ENCODE results near the gene MAP1LC3A.

MAP1LC3A gene

DNA sequence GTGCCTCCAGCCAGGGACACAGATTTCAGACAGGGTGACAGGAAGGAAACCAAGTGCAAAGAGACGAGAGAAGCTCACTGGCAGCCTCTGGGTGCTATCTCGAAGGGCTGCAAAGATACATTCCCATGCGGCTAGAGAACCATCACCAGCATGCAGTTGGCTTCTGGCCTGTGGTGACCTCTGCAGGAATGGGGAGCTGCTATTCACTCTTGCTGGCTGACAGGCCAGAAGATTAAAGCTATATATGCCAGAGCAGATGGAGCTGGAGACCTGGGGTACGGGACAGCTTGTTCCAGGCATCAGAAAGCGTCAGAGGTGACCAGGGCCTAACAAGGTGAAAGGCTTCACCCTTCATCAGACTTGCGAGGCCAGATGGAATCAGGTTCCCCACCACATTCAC lies 20.0 kb downstream of the MAP1LC3A start:
- no peak for DNase-seq

DNA sequence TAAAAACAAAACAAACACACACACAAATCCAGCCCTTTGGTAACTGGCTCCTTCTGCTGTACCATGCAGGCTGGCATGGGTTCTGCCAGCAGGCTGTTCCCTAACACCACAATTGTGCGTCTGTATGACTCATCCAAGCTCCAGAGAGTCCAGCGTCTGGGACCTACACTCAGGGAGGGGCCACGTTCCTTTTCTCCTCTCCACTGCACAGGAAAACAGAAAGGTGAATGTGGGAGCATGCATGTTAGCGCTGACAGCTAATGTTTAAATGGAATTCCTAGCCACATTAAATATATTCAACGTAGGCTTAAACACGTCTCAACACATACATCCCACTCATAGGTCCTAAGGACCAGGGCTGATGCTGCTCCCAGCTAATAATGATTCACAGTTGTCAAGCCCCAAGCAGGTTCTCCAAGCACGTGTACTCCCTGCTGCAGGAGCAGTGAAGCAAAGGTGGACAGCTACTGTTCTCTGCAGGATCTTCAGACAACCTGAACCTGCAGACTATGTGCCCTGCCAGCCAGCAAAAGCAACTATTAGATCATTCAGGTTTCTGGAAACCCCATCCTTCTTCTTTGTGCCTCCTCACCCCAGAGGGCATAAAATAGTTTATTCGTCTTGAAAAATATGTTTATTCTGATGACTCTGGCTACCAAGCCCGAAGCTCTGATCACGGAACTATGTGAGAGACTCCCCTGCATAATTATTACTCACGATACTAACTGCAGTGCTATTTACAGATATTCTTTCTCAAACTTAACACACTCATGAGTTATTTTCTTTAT lies 20.9 kb downstream of the MAP1LC3A start:
- peak; percentile 77 for DNase-seq

DNA sequence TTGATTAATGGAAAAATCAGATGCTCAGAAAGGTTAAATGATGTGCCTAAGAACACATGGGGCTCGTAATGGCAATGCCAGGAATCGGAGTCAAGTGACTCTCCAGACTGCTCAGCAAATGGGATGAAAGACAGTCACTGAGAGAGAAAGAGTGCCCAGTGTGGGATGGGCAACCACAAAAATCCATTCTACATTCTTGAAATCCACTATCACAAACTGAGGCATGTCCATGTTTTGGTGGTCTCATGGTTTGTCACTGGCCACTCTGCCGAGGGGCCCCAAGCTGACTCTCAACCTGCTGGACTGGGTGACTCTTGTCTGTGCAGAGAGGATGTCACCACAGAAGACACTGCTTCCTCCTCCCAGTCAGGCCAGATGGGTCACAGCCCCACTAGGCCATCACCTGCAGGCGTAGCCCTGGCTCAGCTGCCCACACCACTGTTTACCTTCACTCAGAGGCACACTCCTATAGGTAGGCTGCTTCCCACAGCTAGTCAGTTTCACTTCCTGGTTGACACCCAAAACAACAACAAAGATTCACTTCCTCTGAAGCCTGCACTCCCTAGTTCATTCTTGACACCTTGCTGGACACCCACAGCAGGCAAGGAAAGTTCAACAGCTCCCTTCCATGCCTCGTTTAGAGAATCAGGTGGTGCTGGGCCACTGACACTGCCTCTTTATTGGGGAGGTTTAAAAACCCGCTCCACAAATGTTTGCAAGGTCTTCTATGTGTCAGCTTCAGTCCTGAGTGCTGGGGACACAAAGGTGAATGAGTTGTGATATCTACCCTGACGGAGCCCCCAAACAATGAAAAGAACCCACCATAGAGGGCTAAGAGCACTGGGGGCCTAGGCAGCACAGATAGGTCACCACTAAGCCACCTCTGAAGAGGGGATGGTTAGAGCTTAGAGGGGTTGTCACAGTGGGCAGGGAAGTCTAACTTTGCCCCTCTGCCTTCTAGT lies 21.7 kb downstream of the MAP1LC3A start:
- DNase-seq, result no peak

DNA sequence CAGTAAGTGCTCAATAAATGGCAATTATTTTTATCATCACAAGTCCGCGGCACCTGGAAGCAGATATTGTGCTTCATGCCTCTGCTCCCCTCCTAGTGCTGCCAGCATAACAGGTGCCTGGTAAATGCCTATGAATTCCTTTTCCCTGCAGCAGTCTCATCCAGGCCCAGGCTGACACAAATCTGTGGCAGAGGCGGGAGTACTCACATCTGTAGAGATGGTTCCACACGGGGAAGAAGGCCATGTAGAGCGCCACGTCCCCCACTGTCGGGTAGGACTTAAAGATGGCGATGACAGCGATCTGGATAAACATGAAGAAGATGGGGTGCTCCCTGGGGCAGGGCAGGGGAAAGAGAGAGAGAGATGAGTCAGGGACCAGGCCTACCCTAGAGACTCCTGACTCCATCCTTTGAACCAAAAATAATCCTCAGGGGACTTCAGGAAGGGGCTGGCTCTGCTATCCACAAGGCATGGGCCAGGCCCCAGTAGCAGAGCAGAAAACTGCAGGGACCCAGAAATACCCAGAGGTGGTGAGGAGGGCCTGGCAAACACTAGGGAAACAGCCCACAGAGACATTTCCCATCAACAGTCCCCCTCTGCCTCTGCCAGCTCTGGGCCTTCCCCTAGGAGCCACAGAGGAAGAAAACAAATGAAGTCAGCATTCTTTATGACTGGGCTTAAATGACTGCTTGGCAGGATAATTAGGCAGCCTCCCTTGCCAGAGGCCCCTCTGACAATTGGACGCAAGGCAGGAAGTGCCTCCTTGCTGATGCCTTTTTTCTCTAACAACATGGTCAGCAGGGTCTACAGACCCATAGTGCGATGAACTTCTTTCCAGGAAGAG lies 23.0 kb downstream of the MAP1LC3A start:
- no peak for DNase-seq

DNA sequence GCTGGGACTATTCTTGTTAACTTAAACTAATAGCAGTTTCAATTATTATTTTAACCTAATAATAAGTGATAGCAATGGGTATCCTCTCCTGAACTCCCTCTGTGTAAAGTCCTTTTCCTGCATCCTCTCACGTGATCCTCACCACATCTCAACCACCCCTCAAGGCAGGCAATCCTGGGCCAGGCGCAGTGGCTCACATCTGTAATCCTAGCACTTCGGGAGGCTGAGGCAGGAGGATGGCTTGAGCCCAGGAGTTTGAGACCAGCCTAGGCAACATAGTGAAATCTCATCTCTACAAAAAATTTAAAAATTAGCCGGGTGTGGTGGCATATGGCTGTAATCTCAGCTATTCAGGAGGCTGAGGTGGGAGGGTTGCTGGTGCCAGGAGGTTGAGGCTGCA lies 23.7 kb downstream of the MAP1LC3A start:
- DNase-seq, result no peak

DNA sequence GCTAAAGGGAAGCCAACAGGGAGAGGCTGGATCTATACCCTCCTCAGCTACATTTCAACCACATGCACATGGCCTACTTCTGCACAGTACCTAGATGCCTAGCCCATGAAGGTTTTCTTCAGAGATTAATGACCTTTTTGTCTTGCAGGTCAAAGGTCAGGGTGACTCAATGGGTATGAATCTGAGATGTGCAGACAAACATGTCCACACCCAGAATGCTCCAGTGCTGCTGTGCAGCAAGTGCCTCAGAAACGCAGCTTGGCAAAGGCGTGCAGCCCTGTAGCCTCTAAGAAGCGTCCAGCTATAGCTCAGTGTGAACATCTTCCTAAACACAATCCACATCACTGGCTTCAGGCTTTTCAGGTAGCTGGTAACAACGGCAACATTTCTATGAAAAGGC lies 24.4 kb downstream of the MAP1LC3A start:
- no peak for DNase-seq

DNA sequence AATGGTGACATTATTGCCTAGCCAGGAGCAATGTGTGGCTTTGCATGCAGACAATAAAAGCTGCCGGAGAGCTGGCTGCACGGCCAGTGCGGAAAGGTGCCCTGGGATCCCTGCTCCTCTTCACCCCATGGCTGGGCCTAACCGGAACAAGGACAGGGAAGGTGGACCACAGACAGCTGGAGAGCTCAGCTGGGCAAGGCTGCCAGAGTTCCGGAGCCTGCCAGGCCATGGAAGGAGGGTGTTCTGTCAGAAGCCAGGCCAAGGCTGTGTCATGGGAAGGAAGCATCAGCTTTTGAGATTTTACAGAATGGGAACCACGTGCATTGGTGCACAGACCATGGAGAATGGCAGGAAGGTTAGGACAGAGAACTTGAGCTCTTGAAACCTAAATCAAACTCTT lies 25.0 kb downstream of the MAP1LC3A start:
- no peak for DNase-seq

DNA sequence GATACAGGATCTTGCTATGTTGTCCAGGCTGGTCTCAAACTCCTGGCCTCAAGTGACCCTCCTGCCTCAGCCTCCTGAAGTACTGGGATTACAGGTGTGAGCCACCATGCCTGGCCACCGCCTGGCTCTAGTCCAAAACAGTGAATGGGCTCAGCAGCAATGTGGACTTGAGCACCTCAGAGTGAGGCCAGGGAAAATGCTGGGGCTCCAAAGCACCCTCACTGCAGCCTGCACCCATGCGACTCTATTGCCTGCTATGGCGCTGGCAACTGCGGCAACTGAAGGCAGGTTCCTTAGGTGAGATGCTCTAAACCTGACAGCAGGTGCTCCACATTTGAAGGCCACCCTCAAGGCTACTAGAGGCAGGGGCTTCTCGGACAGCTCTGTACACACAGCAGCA lies 26.5 kb downstream of the MAP1LC3A start:
- DNase-seq, result no peak

DNA sequence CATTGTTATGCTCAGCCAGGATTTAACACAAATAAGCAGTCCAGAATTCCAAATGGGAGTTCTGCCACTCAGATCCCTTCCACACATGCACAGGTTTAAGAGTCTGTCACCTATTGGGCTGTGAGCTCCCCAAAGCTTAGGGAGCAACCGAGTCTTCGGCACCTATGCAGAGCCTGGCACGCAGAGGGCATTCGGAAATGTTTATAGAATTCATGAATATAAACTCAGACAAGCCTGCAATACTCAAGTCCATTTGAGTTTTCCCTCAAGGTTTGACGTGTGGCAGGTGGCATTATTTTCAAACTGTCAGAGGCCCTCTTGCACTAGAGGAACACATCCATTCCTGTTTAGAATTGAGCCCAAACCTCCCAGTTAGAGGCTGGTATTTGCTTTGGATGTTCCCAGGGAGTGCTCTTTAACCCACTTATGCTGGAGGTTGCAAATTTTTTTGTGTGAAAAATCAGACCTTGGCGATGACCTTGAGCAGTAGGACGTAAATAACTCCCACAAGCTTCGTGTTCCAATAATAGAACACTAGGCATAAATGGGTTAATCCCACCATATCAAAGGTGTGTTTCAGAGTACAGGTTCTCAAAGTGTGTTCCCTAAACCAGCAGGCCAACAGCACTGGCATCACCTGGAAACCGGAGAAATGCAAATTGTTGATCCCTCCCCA lies 28.1 kb downstream of the MAP1LC3A start:
- DNase-seq, result no peak

DNA sequence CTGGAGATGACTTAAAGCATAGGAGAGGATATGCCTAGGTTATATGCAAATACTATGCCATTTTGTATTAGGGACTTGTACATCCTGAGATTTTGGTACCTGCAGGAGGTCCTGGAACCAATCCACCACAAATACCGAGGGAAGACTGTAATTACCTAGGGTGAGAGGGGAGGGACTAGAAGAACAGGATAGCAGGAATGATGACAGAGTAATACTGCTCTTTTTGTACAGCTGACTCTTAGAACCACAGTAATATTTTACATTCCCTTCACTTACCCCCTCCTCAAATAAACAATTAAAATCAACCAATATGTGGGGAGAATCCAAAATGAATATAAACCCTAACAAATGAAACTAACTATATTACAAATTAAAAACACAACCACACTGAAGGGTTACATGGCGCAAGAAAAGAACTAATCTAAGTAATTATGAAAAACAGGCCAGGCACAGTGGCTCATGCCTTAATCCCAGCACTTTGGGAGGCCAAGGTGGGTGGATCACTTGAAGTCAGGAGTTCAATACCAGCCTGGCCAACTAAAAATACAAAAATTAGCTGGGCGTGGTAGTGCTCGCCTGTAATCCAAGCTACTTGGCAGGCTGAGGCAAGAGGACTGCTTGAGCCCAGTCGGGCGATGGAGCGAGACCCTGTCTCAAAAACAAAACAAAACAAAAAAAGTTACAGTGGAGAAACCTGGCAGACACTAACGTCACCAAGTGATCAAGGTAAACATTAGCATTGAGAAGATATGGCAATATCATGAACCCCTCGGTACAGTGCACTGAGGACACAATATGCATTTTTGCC lies 37.1 kb downstream of the MAP1LC3A start:
- DNase-seq, result no peak

DNA sequence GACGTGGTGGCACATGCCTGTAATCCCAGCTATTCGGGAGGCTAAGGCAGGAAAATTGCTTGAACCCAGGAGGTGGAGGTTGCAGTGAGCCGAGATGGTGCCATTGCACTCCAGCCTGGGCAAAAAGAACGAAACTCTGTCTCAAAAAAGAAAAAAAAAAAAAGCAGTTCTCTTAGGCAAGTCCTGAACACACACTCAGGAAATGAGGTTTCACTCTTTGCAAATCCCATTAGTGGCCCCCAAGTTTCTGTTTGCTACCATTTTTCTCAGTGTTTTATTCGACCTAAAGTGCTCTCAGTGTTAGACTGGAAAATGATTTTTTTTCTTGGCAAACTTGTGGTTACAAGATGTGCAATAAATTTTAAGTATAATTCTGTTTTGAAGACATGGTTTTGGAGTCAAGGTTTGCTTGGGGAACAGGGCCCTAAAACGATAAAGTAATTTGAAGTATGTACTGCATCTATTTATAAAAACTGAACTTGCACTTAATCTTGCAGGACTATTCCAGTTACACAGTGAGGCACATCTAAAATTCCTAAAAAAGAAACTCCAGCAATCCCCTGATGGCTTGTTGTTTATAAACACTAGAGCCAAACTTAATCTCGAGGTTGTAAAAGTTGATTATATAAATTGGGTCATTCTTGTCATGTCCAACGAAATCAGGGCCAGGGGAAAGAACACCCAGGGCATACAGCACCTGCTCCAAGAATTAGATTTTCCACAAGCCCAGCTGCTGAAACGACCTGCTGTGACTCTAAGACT lies 42.6 kb downstream of the MAP1LC3A start:
- DNase-seq, result no peak

DNA sequence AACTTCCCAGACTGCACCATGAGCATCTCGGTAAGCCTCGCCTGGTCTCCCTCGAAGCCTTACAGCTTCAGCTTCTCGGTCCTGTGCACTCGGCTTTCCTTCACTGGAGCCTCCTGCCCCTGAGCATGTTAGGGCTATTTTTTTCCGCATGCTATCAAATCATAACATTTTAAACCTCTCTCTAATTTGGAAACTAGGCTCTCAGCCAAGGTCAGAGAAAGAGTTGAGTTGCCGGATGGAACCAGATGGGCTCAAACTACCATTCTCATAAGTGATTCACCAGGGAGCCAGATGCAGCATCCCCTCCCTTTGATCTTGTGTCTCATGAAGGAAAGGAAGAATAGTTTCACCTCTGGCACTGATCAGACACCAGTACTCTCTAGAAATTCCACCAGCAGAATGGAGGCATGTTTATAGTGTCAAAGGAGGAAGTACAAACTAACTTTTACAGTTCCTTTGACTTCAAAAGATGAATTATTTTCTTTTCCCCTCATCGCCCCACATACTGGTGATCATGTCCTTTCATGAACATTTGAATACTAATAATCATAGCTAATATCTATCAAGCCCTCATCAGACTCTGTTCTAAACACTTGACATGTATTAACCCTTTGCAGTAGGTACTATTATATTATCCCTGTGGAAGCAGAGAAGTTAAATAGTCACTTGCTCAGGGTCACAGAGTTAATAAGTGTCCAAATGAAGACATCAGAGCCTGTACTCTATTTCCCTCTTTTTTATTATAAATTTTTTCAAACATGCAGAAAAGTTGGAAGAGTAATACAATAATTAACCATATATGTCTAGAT lies 46.7 kb downstream of the MAP1LC3A start:
- DNase-seq, result no peak

DNA sequence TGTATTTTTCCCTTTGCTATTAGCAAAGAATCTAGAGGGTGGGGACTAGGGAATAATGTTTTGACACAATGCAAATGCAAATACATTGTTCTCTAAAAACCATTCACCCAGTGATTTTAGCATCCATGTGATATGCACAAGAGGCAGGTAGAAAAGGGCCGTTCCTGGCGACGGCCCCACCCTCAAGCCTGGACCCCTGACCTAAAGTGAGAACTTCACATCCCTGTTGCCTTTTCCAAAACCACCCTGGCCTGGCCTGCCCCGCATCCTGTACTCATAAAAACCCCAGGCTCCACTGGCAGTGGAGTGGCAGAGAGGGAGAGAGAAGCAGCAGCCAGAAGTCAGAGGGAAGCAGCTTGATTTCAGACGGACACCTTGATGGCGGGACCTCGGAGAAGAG lies 48.5 kb downstream of the MAP1LC3A start:
- DNase-seq, result no peak
